Measurements from ENCODE around the gene PLRG1.

Gene PLRG1

GRCh38 chr4:154516318-154517029 lies 33.7 kb downstream of the PLRG1 start:
- DNase-seq = no peak

- DNase-seq = no peak
These were observed 38.2 kb downstream of the PLRG1 start for GRCh38 chr4:154511981-154512380.

DNA sequence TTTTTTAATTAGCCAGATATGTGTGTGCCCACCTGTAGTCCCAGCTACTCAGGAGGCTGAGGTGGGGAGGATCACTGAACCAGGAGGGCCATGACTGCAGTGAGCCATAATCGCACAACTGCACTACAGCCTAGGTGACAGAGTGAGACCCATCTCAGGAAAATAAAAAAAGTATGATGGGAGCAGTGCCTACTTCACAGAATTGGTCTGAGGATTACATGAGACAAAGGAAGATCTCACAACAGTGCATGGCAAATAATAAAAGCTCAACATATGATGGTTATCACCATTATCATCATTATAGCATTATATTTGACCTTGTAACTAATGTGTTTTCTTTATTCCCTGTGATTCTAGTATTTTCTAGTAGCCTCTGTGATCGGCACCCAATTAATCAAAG lies 38.7 kb downstream of the PLRG1 start:
- DNase-seq = no peak

DNA sequence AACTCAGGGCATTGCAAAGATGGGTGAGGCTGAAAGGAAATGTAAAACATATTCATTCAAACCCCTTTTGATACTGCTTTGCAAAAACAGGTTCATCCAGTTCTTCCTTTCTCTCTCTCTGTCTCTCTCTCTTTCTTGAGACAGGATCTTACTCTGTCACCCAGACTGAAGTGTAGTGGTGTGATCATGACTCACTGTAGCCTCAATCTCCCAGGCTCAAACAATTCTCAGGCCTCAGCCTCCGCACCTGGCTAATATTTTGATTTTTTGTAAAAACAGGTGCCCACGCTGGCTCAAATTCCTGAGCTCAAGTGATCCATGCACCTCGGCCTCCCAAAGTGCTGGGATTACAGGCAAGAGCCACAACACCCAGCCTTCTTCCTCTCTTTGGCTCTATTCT lies 43.0 kb downstream of the PLRG1 start:
- DNase-seq = no peak

DNA sequence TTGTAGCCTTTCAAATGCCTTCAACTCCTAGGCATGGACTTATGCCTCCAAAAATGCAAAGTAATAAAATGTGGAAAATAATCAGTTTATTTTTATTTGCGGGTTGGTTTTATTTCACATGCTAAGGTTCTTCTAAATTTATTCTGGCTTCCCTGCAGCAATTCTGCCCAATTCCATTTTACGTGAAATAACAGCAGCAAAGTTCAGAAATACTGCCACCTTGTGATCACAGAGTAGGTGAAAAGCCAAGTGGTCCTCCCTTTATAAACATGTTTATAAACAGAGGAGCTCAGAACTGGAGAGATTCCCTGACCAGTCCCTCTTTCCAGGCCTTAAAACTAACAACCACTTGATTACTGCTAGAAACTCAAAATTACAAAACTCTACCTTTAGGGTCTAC lies 43.9 kb downstream of the PLRG1 start:
- no peak for DNase-seq

- no peak for DNase-seq
These were observed 46.6 kb downstream of the PLRG1 start for GRCh38 chr4:154503598-154503997.

DNA sequence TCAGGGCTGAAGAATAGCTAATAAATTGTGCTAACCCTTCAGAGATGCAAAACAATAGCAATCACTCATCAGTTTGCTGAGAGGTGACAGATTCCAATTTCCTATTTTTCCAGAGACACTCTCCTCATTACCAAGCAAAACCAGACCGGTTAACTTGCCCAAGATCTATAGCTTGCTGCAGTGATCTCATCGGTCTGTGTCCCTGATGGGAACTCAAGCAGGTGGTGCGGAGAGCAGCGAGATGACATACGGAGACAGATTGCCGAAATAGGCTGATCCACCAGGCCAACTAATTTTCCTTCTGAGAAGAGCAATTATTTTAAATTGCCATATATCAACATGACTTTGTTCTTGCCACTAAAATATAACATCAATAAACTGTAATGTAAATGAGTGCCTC lies 48.1 kb downstream of the PLRG1 start:
- no peak for DNase-seq

DNA sequence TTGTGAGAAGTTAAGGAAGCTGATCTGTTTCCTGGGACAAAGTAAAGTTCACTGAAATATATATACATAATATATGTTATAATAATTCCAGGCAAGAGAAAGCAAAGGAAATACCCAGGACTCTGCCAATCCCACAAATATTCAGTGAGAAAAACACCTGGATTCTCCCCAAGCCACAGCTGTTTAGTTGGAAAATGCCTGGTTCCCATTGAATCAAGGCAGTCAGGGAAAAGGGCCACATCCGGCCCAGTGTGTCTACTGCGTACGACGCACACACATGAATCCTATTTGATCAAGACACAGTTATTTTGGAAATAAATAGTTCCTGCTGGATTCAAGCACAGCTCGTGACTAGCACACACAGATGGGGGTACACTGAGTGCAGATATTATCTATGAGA lies 52.3 kb downstream of the PLRG1 start:
- DNase-seq = peak; percentile 71

- DNase-seq = no peak
These were observed 54.3 kb downstream of the PLRG1 start for GRCh38 chr4:154495867-154496266.

DNA sequence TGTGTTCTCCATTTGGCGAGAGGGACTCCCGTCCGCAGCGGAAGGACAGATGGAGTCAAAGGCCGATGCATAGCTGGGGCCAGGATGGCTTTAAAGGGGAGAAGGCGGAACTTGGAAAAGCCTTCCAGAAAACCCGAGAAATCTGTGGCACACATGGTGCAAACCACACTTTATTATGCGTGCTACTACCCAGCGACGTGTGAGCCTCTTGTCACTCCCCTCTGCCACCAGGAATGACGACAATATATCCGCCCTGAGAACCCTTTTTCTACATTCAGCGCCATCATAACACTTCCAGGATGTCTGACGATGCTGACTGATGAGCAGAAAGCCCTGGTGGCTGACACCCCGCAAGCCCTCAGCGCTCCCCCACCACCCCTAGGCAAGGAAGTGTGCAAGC lies 57.9 kb downstream of the PLRG1 start:
- DNase-seq = no peak

- DNase-seq = peak; percentile 79
These were observed 58.6 kb downstream of the PLRG1 start, which contains the start of gene DCHS2 for GRCh38 chr4:154491341-154492271. Gene DCHS2 (minus strand): TSS chr4:154491799. CDS start chr4:154491355, 444 bp downstream.

- DNase-seq = peak; percentile 56
These were observed 59.4 kb downstream of the PLRG1 start for GRCh38 chr4:154490583-154491340.

GRCh38 chr4:154490234-154490582 lies 60.0 kb downstream of the PLRG1 start:
- no peak for DNase-seq

DNA sequence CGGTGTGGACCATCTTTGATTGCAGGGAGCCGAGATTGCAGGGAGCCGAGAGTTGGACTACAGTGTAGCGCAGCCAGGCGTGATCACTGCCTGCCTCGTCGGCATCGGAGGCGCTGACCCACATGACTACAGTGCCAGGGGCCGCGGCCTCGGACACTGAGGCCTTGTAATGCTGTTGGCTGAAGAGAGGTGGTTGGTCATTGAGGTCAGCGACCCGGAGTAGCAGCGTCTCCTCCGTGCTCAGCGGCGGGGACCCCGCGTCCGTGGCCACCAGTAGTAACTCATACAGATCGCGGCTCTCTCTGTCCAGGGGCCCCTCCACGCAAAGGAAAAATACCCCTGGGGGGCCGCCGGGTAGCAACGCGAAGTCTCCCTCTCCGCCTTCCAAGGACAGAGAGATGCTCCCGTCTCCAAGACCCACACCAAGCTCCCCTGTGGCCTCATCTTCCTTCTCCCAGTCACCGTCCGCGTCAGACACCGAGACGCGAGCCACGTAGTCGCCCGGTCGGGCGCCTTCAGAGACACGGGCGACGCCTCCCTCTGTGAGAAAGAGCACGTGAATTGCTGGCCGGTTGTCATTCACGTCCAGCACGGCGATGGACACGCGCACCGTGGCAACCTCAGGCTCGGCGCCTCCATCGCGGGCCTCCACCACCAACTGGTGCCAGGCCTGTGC lies 60.5 kb downstream of the PLRG1 start:
- DNase-seq = peak; percentile 35

- DNase-seq = no peak
These were observed 63.1 kb downstream of the PLRG1 start for GRCh38 chr4:154487145-154487544.

- DNase-seq = no peak
These were observed 65.0 kb downstream of the PLRG1 start for GRCh38 chr4:154485127-154485773.

All from right hindlimb (tissue), 1 donor.